GM19438 (cell line): Measurements from ENCODE around the gene EBI3.
"Not testable (repeated sequence)": the region's sequence is repeated elsewhere in the genome, so short reads cannot be mapped to it uniquely, and the experiment has no call there.

Source experiments
- ATAC-seq: cut with Tn5 transposase; IDR thresholded peaks from one replicate; pipeline ENCODE4 v1.9.1; 2021; ENCODE audit warnings: low read depth; ENCODE audit not compliant: unreplicated experiment

EBI3 gene

GRCh38 chr19:4229179-4229931 lies at the start of gene EBI3:
TSS of gene EBI3 (plus strand) at chr19:4229523. CDS start at chr19:4229551, 28 bp downstream.
- peak; percentile 56 for ATAC-seq

GRCh38 chr19:4181053-4181508 lies 48.2 kb upstream of the EBI3 start:
- no peak for ATAC-seq

DNA sequence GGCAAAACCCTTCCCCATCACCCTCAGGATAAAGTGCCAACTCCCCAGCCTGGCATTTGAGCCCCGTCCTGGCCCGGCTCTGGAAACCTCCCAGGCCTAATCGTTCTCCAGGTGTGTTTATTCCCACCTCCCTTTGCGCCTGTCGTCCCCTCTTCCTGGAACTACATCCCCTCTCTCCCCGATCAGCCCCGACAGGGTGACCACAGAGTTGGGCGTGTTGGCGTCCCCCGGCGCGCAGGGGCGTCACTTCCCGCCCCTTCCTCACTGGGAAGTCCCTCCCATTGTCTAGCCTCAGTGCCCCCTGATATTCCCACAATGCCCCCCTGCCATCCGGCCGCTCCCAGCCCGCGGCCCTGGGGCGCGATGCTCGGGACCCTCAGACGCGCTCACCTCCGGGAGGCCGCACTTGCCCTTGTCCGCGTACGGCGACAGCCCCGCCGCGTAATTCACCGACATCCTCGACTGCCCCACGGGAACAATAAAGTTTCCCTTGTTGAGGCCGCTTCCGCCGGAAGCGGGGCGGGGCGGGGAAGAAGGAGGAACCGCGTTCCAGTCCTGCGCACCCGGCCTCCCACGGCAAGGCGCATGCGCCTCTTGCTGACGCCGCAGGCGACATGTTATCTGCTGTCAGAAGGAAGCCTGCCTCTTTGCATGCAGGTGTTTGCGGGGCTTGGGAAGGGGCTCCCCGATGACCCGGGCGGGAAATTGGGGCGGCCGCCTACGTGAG lies 47.1 kb upstream of the EBI3 start, which contains the start of the genes ANKRD24 and SIRT6:
Gene ANKRD24, plus strand, starts transcription at position 606 of the 727 bp plus-strand sequence. CDS start 3,737 bp downstream, outside the sequence.
Gene SIRT6, minus strand, starts transcription at position 480 of the 727 bp plus-strand sequence. Its CDS starts 24 bp downstream, at position 456.
- ATAC-seq: peak; percentile 54

- ATAC-seq: no peak
Measured at GRCh38 chr19:4183967-4184717, 45.2 kb upstream of the EBI3 start.

DNA sequence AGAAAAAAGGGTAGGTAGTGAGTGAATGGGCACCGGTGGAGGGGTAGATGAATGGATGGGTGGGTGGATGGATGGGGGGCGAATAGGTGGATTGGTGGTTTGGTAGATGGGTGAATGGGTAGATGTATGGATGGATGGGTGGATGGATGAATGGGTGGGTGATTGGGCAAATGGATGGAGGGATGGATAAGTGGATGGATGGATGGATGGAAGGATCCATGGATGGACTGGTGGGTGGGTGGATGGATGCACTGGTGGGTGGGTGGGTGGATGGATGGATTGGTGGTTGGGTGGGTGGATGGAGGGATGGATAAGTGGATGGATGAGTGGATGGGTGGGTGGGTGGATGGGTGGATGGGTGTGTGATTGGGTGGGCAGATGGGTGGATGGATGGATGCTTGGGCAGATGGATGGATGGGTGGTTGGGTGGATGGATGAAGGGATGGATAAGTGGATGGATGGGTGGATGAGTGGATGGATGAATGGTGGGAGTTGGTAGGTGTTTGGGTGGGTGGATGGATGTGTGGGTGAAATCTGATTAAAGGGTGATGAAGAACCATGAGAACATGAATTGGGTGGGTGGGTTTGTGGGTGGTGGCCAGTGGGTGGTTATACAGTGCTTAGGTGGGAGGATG lies 44.5 kb upstream of the EBI3 start:
- no peak for ATAC-seq

- ATAC-seq: no peak
Measured at GRCh38 chr19:4185413-4186086, 43.8 kb upstream of the EBI3 start.

DNA sequence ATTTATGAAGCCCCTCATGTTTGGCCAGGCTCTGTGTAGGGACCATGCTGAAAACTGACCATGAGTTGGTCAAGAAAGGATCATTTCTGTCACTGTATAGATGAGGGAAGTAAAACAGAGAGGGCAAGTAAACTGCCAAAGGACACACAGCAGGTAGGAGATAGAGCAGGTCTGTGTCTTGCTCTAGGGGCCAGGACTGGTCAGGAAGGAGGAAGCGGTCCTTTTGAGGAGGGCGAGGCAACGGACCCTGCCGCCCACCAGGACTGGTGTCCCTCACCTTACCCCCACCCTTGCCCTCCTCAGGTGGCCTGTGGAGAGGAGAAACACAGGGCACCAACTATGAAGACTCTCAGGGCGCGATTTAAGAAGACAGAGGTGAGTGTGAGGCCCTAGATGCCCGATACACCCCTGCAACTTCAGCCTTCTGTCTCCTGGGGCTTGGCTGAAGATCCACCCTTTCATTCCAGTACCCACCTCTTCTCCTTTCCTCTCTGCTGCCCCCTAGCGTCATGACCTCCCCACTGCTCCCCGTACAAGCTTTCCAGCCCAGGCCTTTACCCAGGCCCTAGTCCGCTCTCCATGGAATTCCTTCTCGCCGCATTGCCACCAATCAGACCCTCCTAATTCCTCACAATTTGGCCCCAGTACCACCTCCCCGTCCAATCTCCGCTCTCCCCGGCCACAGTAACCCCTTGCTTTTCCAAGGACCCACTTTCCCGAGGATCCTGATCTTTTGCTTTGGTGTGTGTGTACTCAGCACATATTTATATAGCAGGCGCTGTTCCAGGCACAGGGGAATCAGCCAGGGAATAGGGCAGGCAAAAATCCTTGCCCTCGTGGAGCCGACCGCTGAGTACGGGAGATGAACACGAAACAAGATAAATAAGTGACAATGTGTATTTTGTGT lies 43.0 kb upstream of the EBI3 start:
- ATAC-seq: no peak

DNA sequence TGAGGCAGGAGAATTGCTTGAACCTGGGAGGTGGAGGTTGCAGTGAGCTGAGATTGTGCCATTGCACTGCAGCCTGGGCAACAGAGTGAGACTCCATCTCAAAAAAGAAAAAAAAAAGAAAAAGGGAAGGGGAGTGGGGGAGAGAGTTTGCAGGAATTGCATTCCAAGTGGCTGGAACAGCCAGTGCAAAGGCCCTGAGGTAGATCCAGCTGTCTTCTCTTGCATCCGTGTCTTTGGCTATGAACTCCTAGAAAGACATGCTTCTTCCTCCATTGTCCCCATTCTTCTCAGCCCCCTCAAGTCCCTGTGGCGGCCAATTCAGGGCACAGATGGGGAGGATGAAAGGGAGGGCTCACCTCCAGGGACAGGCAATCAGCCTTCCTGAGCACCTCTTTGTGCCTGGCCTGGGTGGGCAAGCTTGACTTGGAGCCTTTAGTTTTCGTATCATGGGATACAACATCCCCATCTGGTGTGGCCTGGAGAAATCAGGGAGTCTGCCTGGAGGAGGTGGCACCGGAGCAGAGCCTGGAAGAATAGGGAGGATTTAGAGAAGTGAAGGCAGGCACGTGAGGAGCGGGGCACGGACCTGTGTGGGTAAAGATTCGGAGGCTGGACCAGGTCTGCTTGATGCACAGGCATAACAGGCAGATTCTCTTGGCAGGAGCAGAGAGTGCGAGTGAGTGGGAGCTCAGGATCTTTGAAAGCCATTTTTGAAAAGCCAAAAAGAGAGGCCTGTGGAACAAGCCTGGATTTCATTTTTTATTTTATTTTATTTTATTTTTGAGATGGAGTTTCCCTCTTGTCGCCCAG lies 41.8 kb upstream of the EBI3 start:
- no peak for ATAC-seq

DNA sequence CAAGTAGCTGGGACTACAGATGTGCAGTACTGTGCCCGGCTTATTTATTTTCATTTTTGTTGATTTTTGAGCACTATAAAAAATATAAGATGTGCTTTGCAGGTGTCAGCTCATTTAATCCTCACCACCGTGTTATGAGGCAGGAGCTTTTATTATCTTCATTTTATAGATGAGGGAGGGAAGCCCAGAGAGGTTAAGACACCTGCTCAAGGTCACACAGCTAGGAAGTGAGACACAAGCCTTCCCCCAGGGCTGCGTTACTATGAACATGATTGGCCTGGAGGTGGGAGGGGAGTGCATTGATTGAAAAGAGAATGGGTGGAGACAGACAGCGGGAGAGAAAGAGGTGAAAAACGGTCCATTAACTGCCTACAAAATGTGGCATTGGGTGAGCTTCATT lies 39.7 kb upstream of the EBI3 start:
- ATAC-seq: no peak

- not testable (repeated sequence) for ATAC-seq
Measured at GRCh38 chr19:4192537-4192936, 36.8 kb upstream of the EBI3 start.

- ATAC-seq: no peak
Measured at GRCh38 chr19:4194353-4194752, 35.0 kb upstream of the EBI3 start.

- no peak for ATAC-seq
Measured at GRCh38 chr19:4196009-4196408, 33.3 kb upstream of the EBI3 start.

DNA sequence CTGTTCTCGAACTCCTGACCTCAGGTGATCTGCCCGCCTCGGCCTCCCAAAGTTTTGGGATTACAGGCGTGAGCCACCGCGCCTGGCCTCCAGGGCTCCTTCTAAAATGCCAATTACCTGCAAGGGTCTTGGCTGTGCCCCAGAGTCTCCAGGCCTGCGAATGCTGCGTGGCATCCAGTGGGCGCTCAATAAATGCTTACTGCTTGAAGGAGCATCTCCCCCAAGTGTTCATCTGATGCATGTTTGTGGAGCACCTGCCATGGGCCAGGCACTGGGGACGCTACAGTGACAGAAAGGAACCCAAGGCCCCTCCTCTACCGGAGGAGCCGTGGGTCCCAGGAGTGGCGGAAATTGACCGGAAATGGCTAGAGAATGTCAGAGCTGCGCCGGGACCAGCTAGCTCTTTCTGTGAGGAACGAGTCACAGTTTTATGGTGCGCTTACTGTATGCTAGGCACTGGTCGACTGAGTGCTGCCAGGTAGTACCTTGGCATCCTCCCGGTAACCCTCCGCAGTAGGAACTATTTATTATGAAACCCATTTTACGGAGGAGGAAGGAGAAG lies 32.7 kb upstream of the EBI3 start:
- ATAC-seq: no peak

DNA sequence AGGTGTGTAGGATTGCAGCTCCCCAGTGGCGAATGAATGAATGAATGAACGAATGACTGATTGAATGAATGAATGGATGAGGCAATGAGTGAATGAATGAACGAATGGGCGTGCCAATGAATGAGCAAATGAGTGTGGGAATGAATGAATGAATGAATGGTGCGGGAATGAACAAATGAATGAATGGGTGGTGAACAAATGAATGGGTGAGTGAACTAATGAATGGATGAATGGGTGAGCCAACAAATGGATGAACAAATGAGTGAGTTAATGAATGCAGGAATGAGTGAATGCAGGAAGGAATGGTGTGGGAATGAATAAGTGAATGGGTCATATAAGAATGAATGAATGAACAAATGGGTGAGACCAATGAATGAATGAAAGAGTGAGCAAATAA lies 32.1 kb upstream of the EBI3 start:
- no peak for ATAC-seq

- no peak for ATAC-seq
Measured at GRCh38 chr19:4197625-4198466, 31.5 kb upstream of the EBI3 start.

- ATAC-seq: no peak
Measured at GRCh38 chr19:4198467-4199126, 30.7 kb upstream of the EBI3 start.
